HepG2 (cell line): ENCODE measurements around the gene SLC25A10. TPM values are rescaled to one million over a fixed set of nuclear protein-coding genes. Genes with fewer than 3 reads are reported as not detected.

ENCODE experiments used
- BRF2 ChIP-seq: sonication (generic); formaldehyde crosslinking; IDR thresholded peaks from 2 replicates; pipeline ENCODE4 v1.8.1; 2022; ENCODE audit warnings: mild to moderate bottlenecking, missing genetic modification reagents
- CENPBD1 ChIP-seq: sonication (generic); formaldehyde crosslinking; IDR thresholded peaks from 2 replicates; pipeline ENCODE4 v1.8.0; 2022; ENCODE audit warnings: missing genetic modification reagents, low read depth, mild to moderate bottlenecking, borderline replicate concordance
- E2F2 ChIP-seq: sonication (generic); formaldehyde crosslinking; IDR thresholded peaks from 2 replicates; pipeline ENCODE4 v1.4.0; 2020; ENCODE audit warnings: missing genetic modification reagents, borderline replicate concordance
- FOXC1 ChIP-seq: sonication (generic); formaldehyde crosslinking; IDR thresholded peaks from 2 replicates; pipeline ENCODE4 v1.8.0; 2022; ENCODE audit warnings: mild to moderate bottlenecking, missing genetic modification reagents, borderline replicate concordance
- FOXK2 ChIP-seq: fragments of 450-650 bp; IDR thresholded peaks from 2 replicates; pipeline ENCODE4 v1.6.1; 2016
- GZF1 ChIP-seq: sonication (generic); formaldehyde crosslinking; IDR thresholded peaks from 2 replicates; pipeline ENCODE4 v1.5.1; 2020; ENCODE audit warnings: mild to moderate bottlenecking, missing genetic modification reagents
- HINFP ChIP-seq: sonication (generic); formaldehyde crosslinking; IDR thresholded peaks from 2 replicates; pipeline ENCODE4 v1.4.0; 2020; ENCODE audit warnings: low read depth, mild to moderate bottlenecking, missing genetic modification reagents
- JDP2 ChIP-seq: sonication (generic); formaldehyde crosslinking; IDR thresholded peaks from 2 replicates; pipeline ENCODE4 v1.8.1; 2022; ENCODE audit warnings: missing genetic modification reagents, borderline replicate concordance
- KLF13 ChIP-seq: sonication (generic); formaldehyde crosslinking; IDR thresholded peaks from 2 replicates; pipeline ENCODE4 v1.4.0; 2020; ENCODE audit warnings: mild to moderate bottlenecking, missing genetic modification reagents
- NONO ChIP-seq, 2 experiments: fragments of 450-650 bp in 1 of 2; sonication (generic) in 1 of 2; formaldehyde crosslinking in 1 of 2; IDR thresholded peaks in 1 of 2; conservative IDR thresholded peaks in 1 of 2; 2 replicates each; pipeline versions ENCODE4 v1.6.1 to v1.8.0; 2017 to 2022; ENCODE audit warnings: mild to moderate bottlenecking in 1 of 2, missing genetic modification reagents in 1 of 2, moderate library complexity in 1 of 2
- NR0B2 ChIP-seq: sonication (generic); formaldehyde crosslinking; IDR thresholded peaks from 2 replicates; pipeline ENCODE4 v1.4.0; 2020; ENCODE audit warnings: mild to moderate bottlenecking, missing genetic modification reagents
- PBX3 ChIP-seq: sonication (generic); formaldehyde crosslinking; IDR thresholded peaks from 2 replicates; pipeline ENCODE4 v1.8.1; 2023; ENCODE audit warnings: missing genetic modification reagents, inconsistent platforms, borderline replicate concordance
- THAP9 ChIP-seq: sonication (generic); formaldehyde crosslinking; IDR thresholded peaks from 2 replicates; pipeline ENCODE4; 2020; ENCODE audit warnings: missing genetic modification reagents, mild to moderate bottlenecking, borderline replicate concordance
- ZBTB42 ChIP-seq: sonication (generic); formaldehyde crosslinking; IDR thresholded peaks from 2 replicates; pipeline ENCODE4 v1.5.0; 2020; ENCODE audit warnings: mild to moderate bottlenecking, missing genetic modification reagents
- ZNF263 ChIP-seq: sonication (generic); formaldehyde crosslinking; IDR thresholded peaks from 2 replicates; pipeline ENCODE4 v1.4.0; 2020; ENCODE audit warnings: missing genetic modification reagents
- ZNF605 ChIP-seq: sonication (generic); formaldehyde crosslinking; IDR thresholded peaks from 2 replicates; pipeline ENCODE4 v1.8.0; 2022; ENCODE audit warnings: mild to moderate bottlenecking, missing genetic modification reagents
- ZNF766 ChIP-seq: sonication (generic); formaldehyde crosslinking; IDR thresholded peaks from 2 replicates; pipeline ENCODE4 v1.5.0; 2020; ENCODE audit warnings: missing genetic modification reagents, borderline replicate concordance
- ZNF841 ChIP-seq: sonication (generic); formaldehyde crosslinking; IDR thresholded peaks from 2 replicates; pipeline ENCODE4 v1.8.1; 2023; ENCODE audit warnings: missing genetic modification reagents, borderline replicate concordance
- polyA plus RNA-seq, 8 experiments: library from polyadenylated mRNA; depleted of rRNA in 3 of 8; stranded (reverse) in 7 of 8; unstranded in 1 of 8; fragments of >200 nt; fragmentation: Illumina TruSeq in 4 of 8; extraction: Trizol in 4 of 8; gene quantifications; 2 replicates each; pipeline versions ENCODE4 v1.2.1 to v1.2.3, GENCODE V29; 2011 to 2016; ENCODE audit warnings: low read depth in 4 of 8, missing spikeins in 1 of 8, mixed read lengths in 1 of 8; ENCODE audit not compliant: insufficient read depth in 1 of 8
- total RNA-seq, 5 experiments: library from RNA; depleted of rRNA; stranded (reverse); fragments of >200 nt; fragmentation: Illumina TruSeq; extraction: Trizol; gene quantifications; 2 replicates each; pipeline ENCODE4 v1.2.3, GENCODE V29; 2016; ENCODE audit warnings: low read depth in 1 of 5

Gene SLC25A10
- total and polyA plus RNA-seq, 2 of the 13 experiments (the other 11 are each of a cell fraction or from before 2014, with no cell fraction given) = 46.5 to 140 TPM

- TF ChIP-seq THAP9 (CRISPR knock-in tag) (peak; percentile 92), FOXC1 (CRISPR knock-in tag) (0 out of 2 replicates have a peak, but pooled peaks have one; percentile 89), E2F2 (peak; percentile 31), FOXK2 (no peak), GZF1 (CRISPR knock-in tag) (peak; percentile 71), ZNF766 (CRISPR knock-in tag) (peak; percentile 52; the same call in 1 of the 2 replicates), KLF13 (CRISPR knock-in tag) (no peak), CENPBD1 (CRISPR knock-in tag) (no peak; the same call in 1 of the 2 replicates), ZNF263 (CRISPR knock-in tag) (0 out of 2 replicates have a peak, but pooled peaks have one; percentile 34), ZBTB42 (peak; percentile 66; the same call in 1 of the 2 replicates), PBX3 (CRISPR knock-in tag) (peak; percentile 72; the same call in 1 of the 2 replicates), NONO (IDR thresholded peaks at IDR 0.05) (no peak), NONO (CRISPR knock-in tag; conservative IDR thresholded peaks at IDR 0.05) (peak; percentile 99), NR0B2 (CRISPR knock-in tag) (peak; percentile 85; the same call in 1 of the 2 replicates), BRF2 (CRISPR knock-in tag) (0 out of 2 replicates have a peak, but pooled peaks have one; percentile 82), ZNF605 (CRISPR knock-in tag) (peak; percentile 64; the same call in 1 of the 2 replicates), ZNF841 (peak; percentile 90), JDP2 (CRISPR knock-in tag) (peak; percentile 43; the same call in 1 of the 2 replicates), HINFP (CRISPR knock-in tag) (peak; percentile 76; the same call in 1 of the 2 replicates)
Observed at GRCh38 chr17:81702934-81703746, 8.9 kb upstream of the SLC25A10 start, which contains the start of gene MRPL12 (continued).
